OCI-LY3 (cell line): ENCODE data around the gene TEX26.

Experiments used
- CTCF ChIP-seq: fragments of 200-600, 300-600 bp; sonication (generic); IDR thresholded peaks from 2 replicates; pipeline ENCODE4 v1.5.1; 2014; ENCODE audit warnings: antibody characterized with exemption, low read length, low read depth
- EZH2phosphoT487 ChIP-seq: fragments of 200-600 bp; shearing (Covaris generic); IDR thresholded peaks from 2 replicates; pipeline ENCODE4 v1.6.1; 2018; ENCODE audit warnings: antibody characterized with exemption, mixed run types, low read depth

GRCh38 chr13:31010296-31010695 lies 77.8 kb downstream of the TEX26 start:
- TF ChIP-seq CTCF (no peak), EZH2phosphoT487 (no peak)
